Astrocyte (in vitro differentiated cells and primary cell): ENCODE measurements around the gene FGD4. TPM values are rescaled to one million over a fixed set of nuclear protein-coding genes. Genes with fewer than 3 reads are reported as not detected.

Experiments
- DNase-seq: peaks from one replicate; pipeline ENCODE4 v3.0.0-alpha.2; 2010; ENCODE audit warnings: low read depth
- FAIRE-seq: peaks from 2 replicates; lab custom pipeline; 2011; peaks lifted over from hg19 to GRCh38; lab: Jason Lieb, UNC
- H2AFZ ChIP-seq: 2 replicates; pipeline ENCODE4 v1.6.0; 2012; ENCODE audit warnings: low read depth, low read length, inconsistent platforms
- H3K27ac ChIP-seq: 2 replicates; pipeline ENCODE4 v1.5.1; 2011; ENCODE audit warnings: low read depth, low read length, inconsistent platforms
- H3K27me3 ChIP-seq: 2 replicates; pipeline ENCODE4 v1.6.0; 2011; ENCODE audit warnings: low read length, inconsistent platforms; ENCODE audit not compliant: insufficient read depth
- H3K36me3 ChIP-seq: 2 replicates; pipeline ENCODE4 v1.5.1; 2011; ENCODE audit warnings: low read length, inconsistent platforms; ENCODE audit not compliant: insufficient read depth
- H3K4me1 ChIP-seq: 2 replicates; pipeline ENCODE4 v1.5.1; 2011; ENCODE audit warnings: low read length, inconsistent platforms; ENCODE audit not compliant: insufficient read depth
- H3K4me2 ChIP-seq: 2 replicates; pipeline ENCODE4 v1.6.0; 2012; ENCODE audit warnings: low read length, inconsistent platforms
- H3K4me3 ChIP-seq: 2 replicates; pipeline ENCODE4 v1.5.1; 2011; ENCODE audit warnings: low read depth, mild to moderate bottlenecking, low read length, inconsistent platforms; ENCODE audit not compliant: insufficient read depth
- H3K79me2 ChIP-seq: 2 replicates; pipeline ENCODE4 v1.6.0; 2012; ENCODE audit warnings: mild to moderate bottlenecking, low read length, inconsistent platforms; ENCODE audit not compliant: insufficient read depth
- H3K9ac ChIP-seq: 2 replicates; pipeline ENCODE4 v1.6.0; 2012; ENCODE audit warnings: mild to moderate bottlenecking, low read length, inconsistent platforms
- H3K9me3 ChIP-seq: 2 replicates; pipeline ENCODE4 v1.5.1; 2012; ENCODE audit warnings: low read depth, mild to moderate bottlenecking, low read length, inconsistent platforms; ENCODE audit not compliant: insufficient read depth
- H4K20me1 ChIP-seq: 2 replicates; pipeline ENCODE4 v1.6.0; 2012; ENCODE audit warnings: low read length, inconsistent platforms; ENCODE audit not compliant: insufficient read depth
- H3K27ac Mint-ChIP-seq: one replicate; pipeline ENCODE4 v1.8.0; 2021; ENCODE audit warnings: mild to moderate bottlenecking, mixed read lengths; ENCODE audit not compliant: unreplicated experiment
- H3K27me3 Mint-ChIP-seq: one replicate; pipeline ENCODE4 v1.8.0; 2021; ENCODE audit warnings: low read depth, mixed read lengths; ENCODE audit not compliant: unreplicated experiment
- H3K36me3 Mint-ChIP-seq: one replicate; pipeline ENCODE4 v1.8.0; 2021; ENCODE audit warnings: low read depth, mixed read lengths; ENCODE audit not compliant: unreplicated experiment
- H3K4me1 Mint-ChIP-seq: one replicate; pipeline ENCODE4 v1.8.0; 2021; ENCODE audit warnings: low read depth, mixed read lengths; ENCODE audit not compliant: unreplicated experiment
- H3K4me3 Mint-ChIP-seq: one replicate; pipeline ENCODE4 v1.8.0; 2021; ENCODE audit warnings: mild to moderate bottlenecking, moderate library complexity, mixed read lengths; ENCODE audit not compliant: unreplicated experiment
- H3K9me3 Mint-ChIP-seq: one replicate; pipeline ENCODE4 v1.8.0; 2021; ENCODE audit warnings: mild to moderate bottlenecking, mixed read lengths; ENCODE audit not compliant: unreplicated experiment
- EZH2 ChIP-seq: IDR thresholded peaks from 2 replicates; pipeline ENCODE4 v1.6.1; 2012; ENCODE audit warnings: mild to moderate bottlenecking, low read length, inconsistent platforms; ENCODE audit not compliant: insufficient read depth
- total RNA-seq: library from RNA; stranded (reverse); gene quantifications from 2 replicates; pipeline ENCODE4 v1.2.1, GENCODE V29; 2021
- TF ChIP-seq, protein P1 (sequence below): IDR thresholded peaks from 2 replicates; pipeline ENCODE4 v1.5.1; 2011; ENCODE audit warnings: low read depth, mild to moderate bottlenecking, inconsistent platforms, low read length, moderate library complexity; ENCODE audit not compliant: insufficient read depth

FGD4 gene
- total RNA-seq, 1 donor from 2014 or later, result 18.7 TPM

DNA sequence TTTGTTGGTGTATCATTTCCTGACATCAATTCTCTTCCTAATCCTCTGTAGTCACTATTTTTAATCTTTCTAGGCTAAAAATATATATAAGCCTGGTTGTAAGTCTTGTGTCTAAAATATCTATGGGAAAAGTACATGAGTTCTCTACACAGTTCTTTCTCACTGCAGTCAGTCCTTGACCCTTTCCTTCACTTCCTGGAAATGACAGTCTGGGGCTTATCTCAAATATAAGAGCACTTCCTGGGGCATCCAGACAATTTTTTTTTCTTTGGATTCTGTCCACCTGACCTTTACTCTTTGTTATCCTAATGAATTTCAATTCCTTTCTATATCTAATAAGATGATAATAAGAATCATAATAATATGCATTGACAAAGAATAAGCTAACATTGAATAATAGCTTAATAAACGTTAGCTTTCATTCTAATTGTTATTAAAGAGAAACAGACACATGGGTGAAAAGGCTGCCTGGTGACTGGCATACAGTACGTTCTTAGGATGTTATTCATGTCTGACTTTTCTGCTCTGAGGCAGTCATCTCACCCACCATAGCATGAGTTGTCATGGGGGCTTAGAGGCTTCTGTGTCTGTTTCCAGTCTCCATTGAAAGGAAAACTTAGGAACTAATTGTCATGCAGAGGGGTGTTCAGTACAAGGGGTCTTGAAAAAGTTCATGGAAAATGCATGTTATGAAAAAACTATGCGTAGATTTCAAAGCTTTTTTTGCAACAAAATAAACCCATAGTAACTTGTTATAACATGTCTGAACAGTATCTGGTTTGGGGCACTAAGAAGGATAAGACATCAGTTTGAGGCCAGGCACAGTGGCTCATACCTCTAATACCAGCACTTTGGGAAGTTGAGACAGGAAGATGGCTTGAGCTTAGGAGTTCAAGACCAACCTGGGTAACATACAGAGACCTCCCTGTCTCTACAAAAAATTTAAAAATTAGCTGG, 213.6 kb downstream of the FGD4 start:
- H3K4me3 Mint-ChIP-seq, result no peak overlapping the region
- H3K4me3 ChIP-seq, result no peak overlapping the region
- no peaks in the 10 kb centered on the region for H3K27me3 ChIP-seq
- no peaks in the 10 kb centered on the region for H3K9me3 ChIP-seq
- TF ChIP-seq EZH2, result no peak
- H3K79me2 ChIP-seq, result no peaks in the 10 kb centered on the region
- peaks cover 6% of the 10 kb centered on the region for H3K36me3 ChIP-seq
- H3K4me1 ChIP-seq, result no peaks in the 10 kb centered on the region
- H3K4me1 Mint-ChIP-seq, result peaks cover 6% of the 10 kb centered on the region
- FAIRE-seq (no peak), DNase-seq (no peak)
- H3K4me2 ChIP-seq, result no peak overlapping the region
- peaks cover 4% of the 10 kb centered on the region for H3K36me3 Mint-ChIP-seq
- H3K9me3 Mint-ChIP-seq, result no peaks in the 10 kb centered on the region
- no peak overlapping the region for H2AFZ ChIP-seq
- no peak overlapping the region for H3K9ac ChIP-seq
- H3K27ac ChIP-seq, result no peak overlapping the region
- H3K27me3 Mint-ChIP-seq, result no peaks in the 10 kb centered on the region
- H4K20me1 ChIP-seq, result no peaks in the 10 kb centered on the region
- H3K27ac Mint-ChIP-seq, result no peak overlapping the region

DNA sequence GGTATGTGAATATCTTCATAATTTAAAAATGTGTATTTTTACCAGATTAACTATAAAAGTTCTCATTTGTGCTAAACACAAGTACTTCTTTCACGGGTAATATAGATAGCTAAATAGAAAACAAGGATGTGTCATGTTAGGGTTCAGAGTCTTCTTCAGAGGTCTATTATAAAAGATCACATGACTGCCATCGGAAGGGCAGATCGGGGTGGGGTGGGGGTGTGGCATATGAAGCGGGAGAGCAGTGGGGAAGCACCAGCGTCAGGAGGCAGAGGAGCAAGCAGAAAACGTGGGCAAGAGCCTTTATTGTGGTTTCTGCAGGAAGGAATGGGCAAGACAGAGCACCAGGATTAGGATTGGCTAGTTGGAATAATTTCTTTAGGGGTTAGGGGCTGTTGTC, 216.1 kb downstream of the FGD4 start:
- Mint-ChIP-seq H3K9me3 (no peaks in the 10 kb centered on the region), H3K4me3 (no peak overlapping the region), H3K36me3 (peaks cover 4% of the 10 kb centered on the region), H3K27ac (no peak overlapping the region), H3K4me1 (peaks cover 6% of the 10 kb centered on the region), H3K27me3 (no peaks in the 10 kb centered on the region)
- Histone ChIP-seq H3K4me2 (no peak overlapping the region), H3K9me3 (no peaks in the 10 kb centered on the region), H4K20me1 (no peaks in the 10 kb centered on the region), H3K4me1 (no peaks in the 10 kb centered on the region), H3K4me3 (no peak overlapping the region), H3K9ac (no peak overlapping the region), H3K36me3 (peaks cover 6% of the 10 kb centered on the region), H2AFZ (no peak overlapping the region), H3K27me3 (no peaks in the 10 kb centered on the region), H3K27ac (no peak overlapping the region), H3K79me2 (no peaks in the 10 kb centered on the region)
- FAIRE-seq, result no peak
- DNase-seq, result no peak
- TF ChIP-seq EZH2, result no peak
- TF ChIP-seq, protein P1, sequence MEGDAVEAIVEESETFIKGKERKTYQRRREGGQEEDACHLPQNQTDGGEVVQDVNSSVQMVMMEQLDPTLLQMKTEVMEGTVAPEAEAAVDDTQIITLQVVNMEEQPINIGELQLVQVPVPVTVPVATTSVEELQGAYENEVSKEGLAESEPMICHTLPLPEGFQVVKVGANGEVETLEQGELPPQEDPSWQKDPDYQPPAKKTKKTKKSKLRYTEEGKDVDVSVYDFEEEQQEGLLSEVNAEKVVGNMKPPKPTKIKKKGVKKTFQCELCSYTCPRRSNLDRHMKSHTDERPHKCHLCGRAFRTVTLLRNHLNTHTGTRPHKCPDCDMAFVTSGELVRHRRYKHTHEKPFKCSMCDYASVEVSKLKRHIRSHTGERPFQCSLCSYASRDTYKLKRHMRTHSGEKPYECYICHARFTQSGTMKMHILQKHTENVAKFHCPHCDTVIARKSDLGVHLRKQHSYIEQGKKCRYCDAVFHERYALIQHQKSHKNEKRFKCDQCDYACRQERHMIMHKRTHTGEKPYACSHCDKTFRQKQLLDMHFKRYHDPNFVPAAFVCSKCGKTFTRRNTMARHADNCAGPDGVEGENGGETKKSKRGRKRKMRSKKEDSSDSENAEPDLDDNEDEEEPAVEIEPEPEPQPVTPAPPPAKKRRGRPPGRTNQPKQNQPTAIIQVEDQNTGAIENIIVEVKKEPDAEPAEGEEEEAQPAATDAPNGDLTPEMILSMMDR, result no peak

DNA sequence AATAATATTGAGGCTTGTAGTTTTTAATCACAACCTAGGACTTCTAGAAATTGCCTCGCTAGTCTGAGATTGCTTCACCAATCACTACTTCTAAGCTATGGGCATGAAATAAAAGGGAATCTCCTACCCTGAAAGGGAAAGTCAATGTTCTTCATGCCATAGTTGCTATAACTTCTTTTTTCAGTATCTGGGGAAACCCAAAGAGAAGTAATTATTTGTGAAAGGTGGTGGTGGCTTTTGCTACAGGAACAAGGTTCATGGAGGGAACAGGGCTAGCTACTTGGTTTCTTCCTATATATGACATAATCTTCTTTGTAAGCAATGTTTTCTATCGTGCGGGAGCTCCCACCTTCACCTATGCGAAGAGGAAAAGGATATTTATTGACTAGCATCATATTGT, 218.2 kb downstream of the FGD4 start:
- Histone ChIP-seq H3K4me2 (no peak overlapping the region), H3K4me1 (no peaks in the 10 kb centered on the region), H3K79me2 (no peaks in the 10 kb centered on the region), H3K9me3 (no peaks in the 10 kb centered on the region), H4K20me1 (no peaks in the 10 kb centered on the region), H3K27me3 (no peaks in the 10 kb centered on the region), H3K36me3 (peaks cover 12% of the 10 kb centered on the region), H3K27ac (no peak overlapping the region), H3K9ac (no peak overlapping the region), H3K4me3 (no peak overlapping the region), H2AFZ (no peak overlapping the region)
- DNase-seq (no peak), FAIRE-seq (no peak)
- H3K36me3 Mint-ChIP-seq, result peaks cover 4% of the 10 kb centered on the region
- peaks cover 6% of the 10 kb centered on the region for H3K4me1 Mint-ChIP-seq
- H3K27me3 Mint-ChIP-seq, result no peaks in the 10 kb centered on the region
- H3K4me3 Mint-ChIP-seq, result no peak overlapping the region
- TF ChIP-seq, protein P1, result no peak
- no peak for TF ChIP-seq EZH2
- H3K9me3 Mint-ChIP-seq, result no peaks in the 10 kb centered on the region
- H3K27ac Mint-ChIP-seq, result no peak overlapping the region
